ENCODE results near the gene IGSF10.

IGSF10 gene

DNA sequence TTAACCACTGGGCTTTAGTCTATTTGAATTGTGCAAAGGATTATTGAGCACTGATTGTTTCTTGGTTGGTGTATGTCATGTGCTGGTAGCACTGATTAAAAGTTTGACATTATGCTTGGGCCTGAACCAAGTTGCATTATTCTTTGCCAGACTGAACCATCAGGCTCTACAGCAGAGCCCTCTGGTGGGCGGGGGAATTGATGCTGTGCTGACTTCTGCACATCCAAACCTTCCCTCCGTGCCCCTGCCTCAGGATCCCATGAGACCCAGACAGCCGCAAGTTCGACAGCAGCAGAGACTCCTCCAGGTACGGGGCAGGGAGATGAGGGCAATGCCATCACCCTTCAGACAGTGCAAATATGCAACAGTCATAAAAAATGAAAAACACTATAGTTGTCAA is 47.9 kb downstream of the IGSF10 start:
- no peak for DNase-seq
